Fibroblast of skin of scalp (primary cell): Measurements from ENCODE around the gene TMTC1.
"Not testable (repeated sequence)": the region's sequence is repeated elsewhere in the genome, so short reads cannot be mapped to it uniquely, and the experiment has no call there.

Experiments used
- DNase-seq: peaks from one replicate; pipeline ENCODE4 v3.0.0-alpha.2; 2013

The TMTC1 gene

GRCh38 chr12:29564925-29565324 lies 218.8 kb downstream of the TMTC1 start:
- no peak for DNase-seq

GRCh38 chr12:29563636-29564035 lies 220.1 kb downstream of the TMTC1 start:
- DNase-seq, result no peak

- no peak for DNase-seq
These were observed 220.7 kb downstream of the TMTC1 start for GRCh38 chr12:29563071-29563470.

GRCh38 chr12:29562110-29562804 lies 221.5 kb downstream of the TMTC1 start:
- DNase-seq, result no peak

GRCh38 chr12:29561664-29562071 lies 222.1 kb downstream of the TMTC1 start:
- DNase-seq, result no peak

- DNase-seq, result no peak
These were observed 224.5 kb downstream of the TMTC1 start for GRCh38 chr12:29559198-29559597.

GRCh38 chr12:29556363-29556762 lies 227.4 kb downstream of the TMTC1 start:
- no peak for DNase-seq

GRCh38 chr12:29555451-29555850 lies 228.3 kb downstream of the TMTC1 start:
- DNase-seq, result not testable (repeated sequence)

- no peak for DNase-seq
These were observed 230.6 kb downstream of the TMTC1 start for GRCh38 chr12:29552994-29553748.

- peak; percentile 41 for DNase-seq
These were observed 231.3 kb downstream of the TMTC1 start for GRCh38 chr12:29552324-29552927.

GRCh38 chr12:29551812-29552211 lies 231.9 kb downstream of the TMTC1 start:
- DNase-seq, result no peak

GRCh38 chr12:29547864-29548263 lies 235.9 kb downstream of the TMTC1 start:
- no peak for DNase-seq

- DNase-seq, result peak; percentile 6
These were observed 236.6 kb downstream of the TMTC1 start for GRCh38 chr12:29547151-29547632.

GRCh38 chr12:29546000-29546399 lies 237.7 kb downstream of the TMTC1 start:
- DNase-seq, result no peak

GRCh38 chr12:29545102-29545467 lies 238.7 kb downstream of the TMTC1 start:
- DNase-seq, result no peak

- DNase-seq, result no peak
These were observed 239.2 kb downstream of the TMTC1 start for GRCh38 chr12:29544428-29545101.

- DNase-seq, result peak; percentile 17
These were observed 240.7 kb downstream of the TMTC1 start for GRCh38 chr12:29543036-29543435.

- no peak for DNase-seq
These were observed 246.4 kb downstream of the TMTC1 start for GRCh38 chr12:29537298-29537697.

- DNase-seq, result no peak
These were observed 248.8 kb downstream of the TMTC1 start for GRCh38 chr12:29534935-29535334.

- DNase-seq, result no peak
These were observed 249.8 kb downstream of the TMTC1 start for GRCh38 chr12:29533815-29534489.

- DNase-seq, result no peak
These were observed 252.3 kb downstream of the TMTC1 start for GRCh38 chr12:29531471-29531870.

- DNase-seq, result no peak
These were observed 253.3 kb downstream of the TMTC1 start for GRCh38 chr12:29530436-29530835.
